Ovary (tissue), 3 donors: Measurements from ENCODE around the gene TNRC6B.

ENCODE experiments used
- POLR2A ChIP-seq: fragments of 450-650 bp; IDR thresholded peaks from one replicate; pipeline ENCODE4 v1.6.1; 2017; ENCODE audit warnings: antibody characterized with exemption, mild to moderate bottlenecking, moderate library complexity
- TF ChIP-seq, protein P1 (sequence below), 3 donors: fragments of 450-650 bp in 2 of 3; fragments of 200-600 bp in 1 of 3; IDR thresholded peaks; one replicate each; pipeline versions ENCODE4 v1.5.1 to v1.8.0; 2016 to 2022; ENCODE audit warnings: antibody characterized with exemption in 3 of 3, mild to moderate bottlenecking in 1 of 3
- donor health status: DM: no; HTN: no; CAD: no.

DNA sequence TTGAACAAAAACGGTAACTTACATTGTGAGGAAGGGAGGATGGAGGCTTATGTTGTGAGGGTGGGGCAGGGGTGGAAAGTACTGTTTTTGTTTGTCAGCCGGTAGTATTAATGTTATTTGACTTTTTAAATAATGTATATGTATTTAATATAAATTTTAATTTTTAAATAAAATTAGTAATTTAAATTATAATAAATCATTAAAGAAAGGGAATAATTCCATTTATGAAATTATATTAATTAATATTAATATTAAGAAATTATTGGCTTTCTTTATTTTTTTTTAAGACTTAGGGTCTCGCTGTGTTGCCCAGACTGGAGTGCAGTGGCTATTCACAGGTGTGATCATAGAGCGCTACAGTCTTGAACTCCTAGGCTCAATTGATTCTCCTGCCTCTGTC, 24.0 kb upstream of the TNRC6B start:
- TF ChIP-seq, protein P1, sequence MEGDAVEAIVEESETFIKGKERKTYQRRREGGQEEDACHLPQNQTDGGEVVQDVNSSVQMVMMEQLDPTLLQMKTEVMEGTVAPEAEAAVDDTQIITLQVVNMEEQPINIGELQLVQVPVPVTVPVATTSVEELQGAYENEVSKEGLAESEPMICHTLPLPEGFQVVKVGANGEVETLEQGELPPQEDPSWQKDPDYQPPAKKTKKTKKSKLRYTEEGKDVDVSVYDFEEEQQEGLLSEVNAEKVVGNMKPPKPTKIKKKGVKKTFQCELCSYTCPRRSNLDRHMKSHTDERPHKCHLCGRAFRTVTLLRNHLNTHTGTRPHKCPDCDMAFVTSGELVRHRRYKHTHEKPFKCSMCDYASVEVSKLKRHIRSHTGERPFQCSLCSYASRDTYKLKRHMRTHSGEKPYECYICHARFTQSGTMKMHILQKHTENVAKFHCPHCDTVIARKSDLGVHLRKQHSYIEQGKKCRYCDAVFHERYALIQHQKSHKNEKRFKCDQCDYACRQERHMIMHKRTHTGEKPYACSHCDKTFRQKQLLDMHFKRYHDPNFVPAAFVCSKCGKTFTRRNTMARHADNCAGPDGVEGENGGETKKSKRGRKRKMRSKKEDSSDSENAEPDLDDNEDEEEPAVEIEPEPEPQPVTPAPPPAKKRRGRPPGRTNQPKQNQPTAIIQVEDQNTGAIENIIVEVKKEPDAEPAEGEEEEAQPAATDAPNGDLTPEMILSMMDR (IDR thresholded peaks at IDR 0.05), result no peak
- no peak for TF ChIP-seq POLR2A
